Muscle of back (tissue), 11 donors: ENCODE data around the gene RHOT2. TPM values are rescaled to one million over a fixed set of nuclear protein-coding genes. Genes with fewer than 3 reads are reported as not detected.

Source experiments
- DNase-seq, 3 donors: peaks; one replicate each; pipeline versions ENCODE4 v3.0.0 to v3.0.0-alpha.2; 2013
- polyA plus RNA-seq, 10 donors: library from polyadenylated mRNA; unstranded; fragments of 120-200 nt; gene quantifications; one replicate each; pipeline ENCODE4 v1.2.1, GENCODE V29; 2013; ENCODE audit not compliant: insufficient read length in 10 of 10

The RHOT2 gene
- polyA plus RNA-seq, 10 donors = 34.3 to 74.1 (median 54.4) TPM

DNA sequence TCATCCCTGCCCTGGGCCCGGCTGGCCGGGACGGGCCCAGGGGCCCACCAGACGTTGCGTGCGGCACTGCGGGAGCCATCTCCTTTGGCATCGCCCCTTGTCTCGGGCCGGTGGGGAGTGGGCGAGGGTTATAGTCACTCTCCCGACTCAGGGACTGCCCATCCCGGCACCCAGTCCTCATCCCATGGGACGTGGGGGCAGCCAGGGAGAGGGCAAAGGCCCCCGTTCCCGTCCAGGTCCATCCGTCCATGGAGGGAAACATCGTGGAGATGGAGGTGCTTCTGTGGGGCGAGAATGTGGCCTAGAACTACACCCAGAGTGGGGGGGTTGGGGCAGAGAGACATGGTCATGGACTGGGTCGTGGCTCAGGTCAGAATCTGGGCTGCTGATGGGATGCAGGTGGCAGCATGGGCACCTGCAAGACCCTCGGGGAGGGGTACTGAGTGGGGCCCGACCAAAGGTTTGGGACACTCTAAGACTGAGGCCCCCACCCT lies 21.2 kb upstream of the RHOT2 start:
- no peak for DNase-seq

DNA sequence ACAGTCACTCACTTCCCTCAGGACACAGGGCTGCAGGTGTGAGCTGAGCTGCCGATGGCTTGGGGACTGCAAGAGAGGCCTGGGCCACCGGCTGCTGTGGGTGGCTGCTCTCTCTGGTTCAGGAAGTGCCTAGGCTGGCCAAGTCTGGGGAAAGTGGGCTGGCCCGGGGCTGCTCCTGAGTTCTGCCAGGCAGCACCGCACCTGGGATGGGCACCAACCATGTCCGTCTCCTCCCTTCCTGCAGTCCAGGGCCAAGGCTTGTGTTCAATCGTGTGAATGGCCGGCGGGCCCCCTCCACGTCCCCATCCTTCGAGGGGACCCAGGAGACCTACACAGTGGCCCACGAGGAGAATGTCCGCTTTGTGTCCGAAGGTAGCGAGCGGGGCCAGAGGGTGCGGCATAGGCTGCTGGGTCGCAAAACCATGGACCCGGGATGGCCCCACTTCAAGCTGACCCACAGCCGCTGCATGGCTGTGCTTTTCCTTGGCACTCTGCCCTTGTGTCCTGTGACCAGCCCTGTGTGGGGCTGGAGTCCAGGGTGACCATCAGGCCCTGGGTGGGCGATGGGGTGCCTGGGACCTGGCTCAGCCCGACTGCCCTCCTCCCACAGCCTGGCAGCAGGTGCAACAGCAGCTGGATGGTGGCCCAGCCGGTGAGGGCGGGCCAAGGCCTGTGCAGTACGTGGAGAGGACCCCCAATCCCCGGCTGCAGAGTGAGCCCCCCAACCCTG lies 20.6 kb upstream of the RHOT2 start:
- no peak for DNase-seq

DNA sequence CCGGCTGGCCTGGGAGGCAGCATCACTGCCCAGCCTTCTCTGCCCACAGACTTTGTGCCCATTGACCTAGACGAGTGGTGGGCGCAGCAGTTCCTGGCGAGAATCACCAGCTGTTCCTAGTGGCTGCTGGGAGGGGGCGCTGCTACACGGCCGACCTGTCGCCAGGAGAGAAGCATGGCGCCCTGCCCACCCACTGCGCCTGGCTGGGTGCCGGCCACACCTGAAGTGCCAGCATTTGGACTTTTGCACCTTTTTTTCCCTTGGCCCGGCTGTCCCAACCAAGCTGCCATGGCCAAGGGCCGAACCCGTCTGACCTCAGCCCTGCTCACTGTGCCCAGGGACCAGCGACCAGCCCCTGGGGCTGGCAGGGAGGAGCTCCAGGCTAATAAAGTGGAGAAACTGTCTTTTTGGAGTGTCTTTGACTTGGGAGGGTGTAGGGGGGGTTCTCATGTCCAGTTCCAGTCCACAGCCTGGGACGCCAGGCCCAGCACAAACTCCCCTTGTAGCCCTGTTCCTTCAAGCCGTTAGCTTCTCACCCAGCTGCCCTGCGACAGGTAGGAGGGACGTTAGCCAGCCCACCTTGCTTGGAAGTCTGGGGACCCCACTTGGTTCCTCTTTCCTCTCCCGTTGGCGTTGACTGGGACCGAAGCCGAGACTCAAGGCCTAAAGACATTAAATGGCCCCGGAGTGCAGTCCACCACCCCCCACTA lies 19.7 kb upstream of the RHOT2 start:
- no peak for DNase-seq

DNA sequence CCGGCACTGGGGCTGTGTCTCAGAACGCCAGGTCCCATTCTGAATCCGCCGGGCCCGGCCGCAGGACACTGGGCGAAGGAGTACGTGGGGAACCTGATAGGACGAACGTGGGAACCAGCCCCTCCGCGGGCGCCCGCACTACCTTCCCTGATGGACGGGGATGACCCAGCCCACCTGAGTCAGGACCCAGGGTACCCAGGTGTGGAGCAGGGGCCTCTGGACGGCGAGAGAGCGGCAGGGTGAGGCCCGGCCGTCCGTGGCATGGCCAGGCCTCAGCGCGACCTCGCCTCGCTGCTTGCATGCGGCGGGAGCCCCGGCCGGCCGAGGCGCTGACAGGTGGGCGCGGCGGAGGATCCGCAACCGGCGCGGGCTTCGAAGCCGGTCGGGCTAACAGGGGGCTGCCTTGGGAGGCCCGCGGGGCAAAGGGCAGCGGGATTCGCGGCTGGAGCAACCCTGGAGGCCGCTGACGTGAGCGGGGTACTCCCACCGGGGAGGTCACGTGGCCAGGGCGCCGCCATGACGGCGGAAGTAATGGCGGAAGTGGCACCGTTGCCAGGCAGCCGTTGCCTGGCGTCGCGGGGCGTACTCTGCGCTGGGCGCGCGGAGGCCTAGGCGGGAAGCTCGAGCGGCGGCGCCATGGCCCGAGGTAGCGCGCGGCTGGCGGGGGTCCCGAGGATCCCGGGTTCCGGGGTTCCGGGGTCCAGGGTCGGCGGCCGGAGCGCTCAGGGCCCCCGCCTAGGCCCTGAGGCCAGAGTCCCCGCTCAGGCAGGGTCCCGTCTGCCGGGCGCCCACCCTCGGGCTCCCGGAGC lies 18.9 kb upstream of the RHOT2 start, which contains the start of gene WDR90:
WDR90 (plus strand) TSS at position 585 of the 809 bp plus-strand sequence; CDS start at position 637, 52 bp downstream.
- peak; percentile 88 to 97 (median 93) for DNase-seq

DNA sequence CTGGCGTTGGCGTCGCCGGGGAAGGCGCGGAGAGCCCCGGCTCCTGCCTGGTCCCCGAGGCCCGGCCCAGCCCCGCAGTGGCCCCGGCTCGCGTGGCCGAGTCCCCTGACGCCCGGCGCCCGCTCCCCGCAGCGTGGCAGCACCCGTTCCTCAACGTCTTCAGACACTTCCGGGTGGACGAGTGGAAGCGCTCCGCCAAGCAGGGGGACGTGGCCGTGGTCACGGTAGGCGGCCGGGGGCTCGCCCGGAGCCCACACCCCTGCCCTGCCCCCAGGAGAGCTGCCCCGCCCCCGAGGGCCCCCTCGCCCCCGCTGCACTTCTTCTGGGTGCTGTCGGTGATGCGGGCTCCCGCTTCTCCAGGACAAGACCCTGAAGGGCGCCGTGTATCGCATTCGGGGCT lies 18.3 kb upstream of the RHOT2 start:
- DNase-seq = no peak

DNA sequence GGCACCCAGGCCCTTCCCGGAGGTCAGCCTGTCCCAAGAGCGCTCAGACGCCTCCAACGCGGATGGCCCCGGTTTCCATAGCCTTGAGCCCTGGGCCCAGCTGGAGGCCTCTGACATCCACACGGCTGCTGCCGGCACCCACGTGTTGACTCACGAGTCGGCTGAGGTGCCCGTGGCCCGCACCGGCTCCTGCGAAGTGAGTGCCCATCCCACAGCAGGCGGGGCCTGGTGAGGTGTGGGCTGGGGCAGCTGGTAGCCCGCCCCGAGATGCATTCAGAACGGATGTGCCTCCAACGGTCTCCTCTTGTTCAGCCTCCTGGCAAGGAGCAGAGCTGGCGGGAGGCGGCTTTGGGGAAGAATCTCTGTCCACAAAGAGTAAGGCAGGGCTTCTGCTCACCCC lies 16.1 kb upstream of the RHOT2 start:
- DNase-seq = no peak

DNA sequence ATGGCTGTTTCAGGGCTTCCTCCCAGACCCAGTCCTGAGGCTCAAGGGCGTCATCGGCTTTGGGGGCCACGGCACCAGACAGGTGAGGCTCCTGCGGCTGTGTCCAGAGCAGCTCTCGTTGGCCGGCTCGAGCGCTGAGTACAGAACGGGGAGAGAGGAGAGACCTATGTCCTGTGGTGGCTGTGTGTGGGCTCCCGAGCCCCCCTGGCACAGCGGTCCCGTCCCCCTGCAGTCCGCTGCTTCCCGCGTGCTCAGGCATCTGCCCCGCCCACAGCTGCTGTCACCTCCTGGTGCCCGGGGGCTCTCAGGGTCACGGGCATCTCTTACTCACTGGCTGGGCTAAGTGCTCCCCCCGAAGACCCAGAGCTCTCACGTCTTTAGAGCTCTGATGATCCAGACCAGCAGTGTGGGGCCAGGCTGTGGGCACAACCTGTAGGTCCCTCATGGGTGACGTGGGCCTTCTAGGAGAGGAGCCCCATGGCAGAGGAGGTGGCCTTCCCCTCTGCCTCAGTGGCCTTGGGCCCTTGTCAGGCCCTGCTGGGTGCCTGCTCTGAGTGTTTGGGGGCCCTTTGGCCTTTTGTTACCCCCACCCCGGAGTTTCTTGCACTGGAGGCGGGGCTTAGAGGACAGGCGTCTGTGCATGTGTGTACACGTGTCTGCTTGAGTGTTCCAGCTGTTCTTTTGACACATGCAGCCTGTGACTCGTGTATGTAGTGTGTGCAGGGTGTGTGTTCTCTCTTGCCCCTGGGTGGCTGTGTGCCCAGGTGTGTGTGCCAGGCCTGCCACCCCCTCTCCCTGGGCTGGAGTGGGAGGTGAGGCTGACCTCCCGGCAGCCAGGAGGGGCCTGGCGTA lies 15.3 kb upstream of the RHOT2 start:
- DNase-seq = no peak

DNA sequence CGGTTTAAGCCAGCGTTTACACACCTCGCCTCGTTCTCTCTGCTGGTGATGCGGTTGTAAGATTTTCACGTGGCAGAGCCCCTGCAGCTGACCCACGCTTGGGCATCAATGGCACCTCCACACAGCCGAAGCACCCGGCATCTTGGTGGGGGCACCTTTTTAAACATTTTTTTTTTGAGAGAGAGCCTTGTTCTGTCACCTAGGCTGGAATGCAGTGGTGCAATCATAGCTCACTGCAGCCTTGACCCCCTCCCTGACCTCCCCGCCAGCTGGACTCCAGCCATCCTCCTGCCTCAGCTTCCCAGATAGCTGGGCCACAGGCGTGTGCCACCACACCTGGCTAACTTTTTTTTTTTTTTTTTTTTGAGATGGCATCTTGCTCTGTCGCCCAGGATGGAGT lies 13.9 kb upstream of the RHOT2 start:
- DNase-seq = no peak

DNA sequence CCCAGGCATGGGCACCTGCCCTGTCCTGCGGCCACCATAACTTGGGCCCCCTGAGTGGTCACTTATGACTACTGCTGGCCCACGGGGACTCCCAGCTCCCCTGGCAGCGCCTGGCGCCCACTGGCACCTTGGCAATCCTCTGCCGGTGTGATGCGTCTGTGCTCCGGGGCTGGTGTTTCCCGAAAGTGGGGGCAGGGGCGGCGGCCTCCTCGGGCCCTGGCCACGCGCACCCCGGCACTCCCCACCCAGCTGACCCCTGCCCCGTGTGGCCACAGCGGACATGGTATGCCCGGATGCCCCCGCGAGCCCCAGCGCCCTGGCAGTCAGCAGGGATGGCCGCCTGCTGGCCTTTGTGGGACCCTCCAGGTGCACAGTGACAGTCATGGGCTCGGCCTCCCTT lies 10.4 kb upstream of the RHOT2 start:
- no peak for DNase-seq

DNA sequence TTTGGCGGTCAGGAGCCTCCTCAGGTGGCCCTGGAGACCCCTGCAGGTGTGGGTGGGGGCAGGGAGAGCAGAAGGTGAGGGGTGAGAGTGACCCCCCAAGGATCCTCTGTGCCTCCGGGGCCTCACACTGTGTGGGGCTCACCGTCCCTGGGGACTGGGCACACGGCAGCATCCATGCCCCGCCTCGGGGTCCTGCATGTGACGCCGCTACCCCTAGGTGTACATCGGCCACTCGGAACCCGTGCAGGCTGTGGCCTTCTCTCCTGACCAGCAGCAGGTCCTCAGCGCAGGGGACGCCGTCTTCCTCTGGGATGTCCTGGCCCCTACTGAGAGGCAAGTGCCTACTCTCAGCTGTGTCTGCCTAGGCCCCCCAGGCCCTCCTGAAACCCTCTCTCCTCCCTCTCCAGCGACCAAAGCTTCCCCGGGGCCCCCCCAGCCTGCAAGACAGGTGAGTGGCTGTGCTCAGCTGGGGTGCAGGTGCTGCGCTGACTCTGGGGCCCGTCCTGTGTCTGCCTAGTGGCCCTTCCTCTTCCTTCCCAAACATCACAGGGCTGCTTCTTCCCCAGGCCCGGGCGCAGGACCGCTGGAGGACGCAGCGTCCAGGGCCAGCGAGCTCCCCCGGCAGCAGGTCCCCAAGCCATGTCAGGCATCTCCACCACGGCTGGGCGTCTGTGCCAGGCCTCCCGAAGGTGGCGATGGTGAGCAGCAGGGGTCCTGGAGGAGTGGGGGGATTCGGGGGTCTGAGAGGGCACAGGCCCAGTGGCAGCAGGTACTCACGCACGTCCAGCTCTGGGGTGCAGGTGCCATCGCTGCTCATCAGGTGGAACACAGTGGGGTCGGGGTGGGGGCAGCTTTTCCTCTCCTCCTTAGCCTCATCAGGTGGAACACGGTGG lies 9.0 kb upstream of the RHOT2 start:
- no peak for DNase-seq

DNA sequence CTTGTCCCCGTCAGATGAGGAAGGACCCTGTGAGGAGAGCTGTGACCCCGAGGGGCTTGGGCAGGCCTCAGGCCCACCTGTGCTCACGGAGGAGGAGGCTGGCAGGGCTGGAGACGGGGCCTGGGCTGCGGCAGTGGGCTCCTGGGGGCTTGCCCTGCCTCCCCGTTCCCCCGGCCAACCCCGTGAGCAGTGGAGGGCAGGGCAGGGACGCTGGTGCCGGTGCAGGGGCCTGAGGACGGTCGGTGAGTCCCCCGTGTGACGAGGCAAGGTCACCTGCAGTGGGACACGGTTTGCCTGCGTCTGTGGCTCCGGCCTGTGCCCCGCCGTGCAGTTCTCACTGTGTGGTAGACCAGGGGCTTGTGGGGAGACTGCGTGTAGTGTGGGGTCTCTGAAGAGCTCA lies 8.3 kb upstream of the RHOT2 start:
- no peak for DNase-seq

DNA sequence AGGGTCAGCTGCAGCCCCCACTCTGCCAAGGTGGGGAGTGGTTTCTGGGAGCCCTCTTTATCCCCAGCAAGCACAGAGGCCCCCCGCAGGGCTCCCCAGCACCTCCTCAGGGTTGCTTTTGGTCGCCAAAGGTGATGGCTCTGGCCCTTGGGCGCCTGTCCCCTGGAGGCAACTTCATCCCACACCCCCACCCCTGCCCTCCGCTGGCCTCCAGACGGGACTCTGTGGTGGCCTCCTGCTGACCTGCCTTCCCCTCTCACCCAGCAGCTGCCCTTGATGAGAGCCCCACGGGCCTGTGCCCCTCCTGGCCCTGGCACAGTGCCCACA lies 7.8 kb upstream of the RHOT2 start:
- no peak for DNase-seq

DNA sequence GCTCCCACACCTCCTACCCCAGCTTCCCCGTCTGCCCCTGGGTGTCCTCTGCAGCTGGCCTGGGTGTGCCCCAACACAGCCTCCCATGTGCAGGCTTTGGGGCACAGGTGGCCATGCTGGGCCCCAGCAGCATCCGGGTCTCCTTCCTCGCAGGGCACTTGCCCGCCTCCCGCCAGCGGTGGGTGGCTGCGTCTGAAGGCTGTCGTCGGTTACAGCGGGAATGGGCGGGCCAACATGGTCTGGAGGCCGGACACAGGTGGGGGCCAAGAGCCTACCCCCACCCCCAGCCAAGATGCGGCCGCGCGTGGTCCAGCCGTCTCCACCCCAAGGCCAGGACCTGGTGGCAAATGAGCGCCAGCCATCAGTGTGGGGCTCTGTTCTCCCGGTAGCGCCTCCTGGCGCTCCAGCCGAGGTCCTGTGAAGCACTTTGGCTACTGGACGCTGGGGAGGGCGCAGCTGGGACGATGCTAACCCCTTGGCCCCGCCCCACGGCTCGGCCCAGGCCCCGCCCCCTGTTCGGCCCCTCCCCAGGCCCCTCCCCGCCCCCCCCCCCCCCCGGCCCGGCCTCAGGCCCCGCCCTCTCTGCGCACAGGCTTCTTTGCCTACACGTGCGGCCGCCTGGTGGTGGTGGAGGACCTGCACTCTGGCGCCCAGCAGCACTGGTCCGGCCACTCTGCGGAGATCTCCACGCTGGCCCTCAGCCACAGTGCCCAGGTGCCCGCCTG lies 7.3 kb upstream of the RHOT2 start:
- DNase-seq = peak; percentile 48 to 77 (median 71)

DNA sequence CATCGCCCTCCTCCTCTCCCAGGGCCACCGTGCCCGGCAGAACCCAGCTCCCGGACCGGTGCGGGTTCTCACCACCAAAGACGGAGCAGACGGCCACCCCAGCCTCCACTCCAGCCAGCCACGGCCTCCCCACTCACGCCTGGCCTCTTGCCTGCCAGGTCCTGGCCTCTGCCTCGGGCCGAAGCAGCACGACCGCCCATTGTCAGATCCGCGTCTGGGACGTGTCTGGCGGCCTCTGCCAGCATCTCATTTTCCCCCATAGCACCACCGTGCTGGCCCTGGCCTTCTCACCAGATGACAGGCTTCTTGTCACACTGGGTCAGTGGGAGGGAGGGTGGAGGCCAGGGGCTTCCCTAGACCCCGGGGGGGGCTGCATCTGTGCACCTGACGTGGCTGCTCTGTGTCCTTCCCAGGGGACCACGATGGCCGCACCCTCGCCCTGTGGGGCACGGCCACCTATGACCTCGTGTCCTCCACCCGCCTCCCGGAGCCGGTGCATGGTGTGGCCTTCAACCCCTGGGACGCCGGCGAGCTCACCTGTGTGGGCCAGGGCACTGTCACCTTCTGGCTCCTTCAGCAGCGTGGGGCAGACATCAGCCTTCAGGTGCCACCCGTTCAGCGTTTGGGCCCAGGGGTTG lies 6.6 kb upstream of the RHOT2 start:
- no peak for DNase-seq

DNA sequence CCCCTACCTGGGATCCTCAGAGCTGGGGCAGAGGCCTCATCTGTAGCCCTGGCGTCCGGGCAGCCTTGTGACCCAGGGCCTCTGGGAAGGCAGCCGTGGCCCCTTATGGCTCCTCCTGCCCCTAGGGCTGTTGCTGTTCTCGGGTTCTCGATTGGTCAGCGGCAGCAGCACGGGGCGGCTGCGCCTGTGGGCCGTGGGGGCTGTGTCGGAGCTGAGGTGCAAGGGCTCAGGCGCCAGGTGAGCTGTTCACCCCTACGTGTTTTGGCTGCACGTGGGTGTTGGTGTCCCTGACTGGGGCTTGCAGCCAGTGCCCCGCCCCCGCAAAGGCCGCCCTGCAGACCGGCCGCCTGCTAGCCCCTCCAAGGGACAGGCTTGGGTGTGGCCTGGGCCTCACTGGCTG lies 5.8 kb upstream of the RHOT2 start:
- no peak for DNase-seq

DNA sequence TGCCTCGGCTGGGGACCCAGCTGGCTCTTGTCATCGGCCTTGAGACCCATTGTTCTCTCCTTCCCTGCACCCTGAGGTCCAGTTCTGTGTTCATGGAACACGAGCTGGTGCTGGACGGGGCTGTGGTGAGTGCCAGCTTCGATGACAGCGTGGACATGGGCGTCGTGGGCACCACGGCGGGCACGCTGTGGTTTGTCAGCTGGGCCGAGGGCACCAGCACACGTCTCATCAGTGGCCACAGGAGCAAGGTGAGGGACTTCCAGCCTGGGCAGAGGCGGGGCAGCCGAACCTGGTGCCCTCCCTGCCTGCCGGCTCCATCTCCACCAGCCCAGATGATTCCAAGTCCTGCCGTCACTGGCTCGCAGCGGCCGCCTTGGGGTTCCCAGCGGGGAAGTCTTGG lies 5.3 kb upstream of the RHOT2 start:
- no peak for DNase-seq

DNA sequence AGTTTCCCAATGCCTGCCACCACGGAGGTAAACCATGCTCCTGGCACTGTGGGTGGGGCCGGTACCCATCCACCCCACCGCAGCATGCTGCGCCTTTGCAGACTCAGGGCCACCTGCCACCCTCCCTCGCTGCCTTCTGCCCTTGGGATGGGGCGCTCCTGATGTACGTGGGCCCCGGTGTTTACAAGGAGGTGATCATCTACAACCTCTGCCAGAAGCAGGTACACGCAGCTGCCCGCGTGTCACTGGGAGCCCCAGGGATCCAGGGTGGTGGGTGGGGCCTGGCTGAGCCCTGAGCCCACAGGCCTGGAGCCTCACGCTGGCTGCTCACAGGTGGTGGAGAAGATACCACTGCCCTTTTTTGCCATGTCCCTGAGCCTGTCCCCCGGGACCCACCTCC lies 1.4 kb upstream of the RHOT2 start:
- no peak for DNase-seq

DNA sequence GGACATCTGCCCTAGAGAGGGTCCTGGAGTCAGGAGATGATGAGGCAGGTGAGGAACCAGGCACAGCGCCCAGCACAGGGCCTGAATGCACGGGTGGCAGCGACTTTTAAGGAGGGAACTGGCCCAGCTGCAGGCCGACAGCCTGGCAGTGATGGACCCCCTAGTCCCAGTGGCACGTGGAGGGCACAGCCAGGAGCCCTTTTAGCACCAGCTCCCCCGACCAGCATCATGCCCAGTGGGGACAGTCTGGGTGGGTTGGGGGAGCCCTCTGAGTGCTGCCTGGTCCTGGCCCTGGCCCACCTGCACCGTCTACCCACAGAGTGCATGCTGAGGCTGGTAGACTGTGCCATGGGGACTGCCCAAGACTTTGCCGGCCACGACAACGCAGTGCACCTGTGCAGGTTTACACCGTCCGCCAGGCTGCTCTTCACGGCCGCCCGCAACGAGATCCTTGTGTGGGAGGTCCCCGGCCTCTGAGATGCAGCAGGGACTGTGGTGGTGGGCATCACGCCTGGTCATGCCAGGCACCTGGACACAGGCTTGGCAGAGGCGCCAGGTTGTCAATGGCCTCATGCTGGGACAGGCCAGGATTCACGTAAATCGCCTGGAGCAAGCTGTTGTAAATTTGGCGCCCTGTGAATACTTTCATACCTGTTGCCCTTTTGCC lies 686 bp upstream of the RHOT2 start:
- no peak for DNase-seq
